B cell (primary cell): ENCODE measurements around the gene SRPRB.

ENCODE experiments used
- EZH2 ChIP-seq: IDR thresholded peaks from 2 replicates; pipeline ENCODE4 v1.6.1; 2012; ENCODE audit warnings: borderline replicate concordance, low read depth, mild to moderate bottlenecking, moderate library complexity, low read length; ENCODE audit not compliant: insufficient read depth, poor library complexity, severe bottlenecking
- TF ChIP-seq, protein P1 (sequence below): fragments of 200-600 bp; IDR thresholded peaks from one replicate; pipeline ENCODE4 v1.8.0; 2022; ENCODE audit warnings: antibody characterized with exemption, mild to moderate bottlenecking

DNA sequence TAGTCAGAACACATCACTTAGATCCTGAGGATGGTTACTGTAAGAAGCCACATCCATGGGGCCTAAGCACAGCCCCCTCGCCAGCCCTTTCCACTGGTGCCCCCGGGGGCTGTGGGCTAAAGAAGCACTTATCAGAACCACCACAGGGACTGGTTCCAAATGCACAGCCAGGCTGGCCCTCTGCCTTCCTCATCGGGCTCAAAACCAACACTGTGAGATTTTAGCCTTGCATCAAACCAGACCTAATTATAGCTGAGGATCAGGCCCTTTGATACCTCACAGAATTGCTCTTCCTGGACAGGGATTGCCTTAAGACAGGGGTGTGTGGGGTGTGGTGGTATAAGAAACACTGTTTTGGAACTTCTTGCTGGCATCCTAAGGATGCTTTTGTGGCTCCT is 23.7 kb downstream of the SRPRB start:
- TF ChIP-seq, protein P1, sequence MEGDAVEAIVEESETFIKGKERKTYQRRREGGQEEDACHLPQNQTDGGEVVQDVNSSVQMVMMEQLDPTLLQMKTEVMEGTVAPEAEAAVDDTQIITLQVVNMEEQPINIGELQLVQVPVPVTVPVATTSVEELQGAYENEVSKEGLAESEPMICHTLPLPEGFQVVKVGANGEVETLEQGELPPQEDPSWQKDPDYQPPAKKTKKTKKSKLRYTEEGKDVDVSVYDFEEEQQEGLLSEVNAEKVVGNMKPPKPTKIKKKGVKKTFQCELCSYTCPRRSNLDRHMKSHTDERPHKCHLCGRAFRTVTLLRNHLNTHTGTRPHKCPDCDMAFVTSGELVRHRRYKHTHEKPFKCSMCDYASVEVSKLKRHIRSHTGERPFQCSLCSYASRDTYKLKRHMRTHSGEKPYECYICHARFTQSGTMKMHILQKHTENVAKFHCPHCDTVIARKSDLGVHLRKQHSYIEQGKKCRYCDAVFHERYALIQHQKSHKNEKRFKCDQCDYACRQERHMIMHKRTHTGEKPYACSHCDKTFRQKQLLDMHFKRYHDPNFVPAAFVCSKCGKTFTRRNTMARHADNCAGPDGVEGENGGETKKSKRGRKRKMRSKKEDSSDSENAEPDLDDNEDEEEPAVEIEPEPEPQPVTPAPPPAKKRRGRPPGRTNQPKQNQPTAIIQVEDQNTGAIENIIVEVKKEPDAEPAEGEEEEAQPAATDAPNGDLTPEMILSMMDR: no peak
- no peak for TF ChIP-seq EZH2
